ENCODE results near the gene PEX14. TPM values are rescaled to one million over a fixed set of nuclear protein-coding genes. Genes with fewer than 3 reads are reported as not detected.

The PEX14 gene
- total RNA-seq, 1 experiment from 2014 or later: 36.0 TPM

DNA sequence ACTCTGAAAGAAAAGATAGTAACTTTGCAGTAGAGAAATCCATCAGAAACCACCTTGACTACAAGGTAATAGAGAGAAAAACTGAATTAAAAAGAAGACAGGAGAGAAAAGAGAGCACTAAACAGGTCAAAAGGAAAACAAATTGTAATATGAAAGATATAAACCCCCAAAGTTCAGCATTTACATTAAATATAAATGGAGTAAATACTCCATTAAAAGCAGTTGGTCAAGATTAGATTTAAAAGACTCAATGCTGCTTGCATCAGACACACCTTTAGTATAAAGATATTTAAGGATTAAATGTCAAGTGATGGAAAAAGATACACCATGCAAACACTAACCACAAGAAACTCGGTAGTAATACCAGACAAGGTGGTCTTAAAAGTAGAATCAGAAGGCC is 110.5 kb downstream of the PEX14 start:
- Histone ChIP-seq H3K27ac (ENCODE audit: low read length) (no peak overlapping the region), H3K4me3 (ENCODE audit: low read depth in 2 of 2, low read length in 2 of 2) (no peak overlapping the region), H3K9me3 (ENCODE audit: control insufficient read depth, insufficient read depth, low read depth, low read length) (peaks cover 6% of the 10 kb centered on the region; the same call in 1 of the 2 replicates), H3K4me1 (ENCODE audit: control insufficient read depth, insufficient read depth, low read length) (no peaks in the 10 kb centered on the region), H3K27me3 (ENCODE audit: control insufficient read depth, insufficient read depth, low read length) (no peaks in the 10 kb centered on the region), H3K36me3 (ENCODE audit: control insufficient read depth, insufficient read depth, low read length) (no peaks in the 10 kb centered on the region)
- ATAC-seq (no peak), DNase-seq (ENCODE audit: low read depth, low spot score) (no peak)
- no TSS peak for BruUV-seq (replicated peaks)
- ChIA-PET POLR2A (no interaction called here), CTCF (no interaction called here)
- TF ChIP-seq, protein P1, sequence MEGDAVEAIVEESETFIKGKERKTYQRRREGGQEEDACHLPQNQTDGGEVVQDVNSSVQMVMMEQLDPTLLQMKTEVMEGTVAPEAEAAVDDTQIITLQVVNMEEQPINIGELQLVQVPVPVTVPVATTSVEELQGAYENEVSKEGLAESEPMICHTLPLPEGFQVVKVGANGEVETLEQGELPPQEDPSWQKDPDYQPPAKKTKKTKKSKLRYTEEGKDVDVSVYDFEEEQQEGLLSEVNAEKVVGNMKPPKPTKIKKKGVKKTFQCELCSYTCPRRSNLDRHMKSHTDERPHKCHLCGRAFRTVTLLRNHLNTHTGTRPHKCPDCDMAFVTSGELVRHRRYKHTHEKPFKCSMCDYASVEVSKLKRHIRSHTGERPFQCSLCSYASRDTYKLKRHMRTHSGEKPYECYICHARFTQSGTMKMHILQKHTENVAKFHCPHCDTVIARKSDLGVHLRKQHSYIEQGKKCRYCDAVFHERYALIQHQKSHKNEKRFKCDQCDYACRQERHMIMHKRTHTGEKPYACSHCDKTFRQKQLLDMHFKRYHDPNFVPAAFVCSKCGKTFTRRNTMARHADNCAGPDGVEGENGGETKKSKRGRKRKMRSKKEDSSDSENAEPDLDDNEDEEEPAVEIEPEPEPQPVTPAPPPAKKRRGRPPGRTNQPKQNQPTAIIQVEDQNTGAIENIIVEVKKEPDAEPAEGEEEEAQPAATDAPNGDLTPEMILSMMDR (IDR thresholded peaks at IDR 0.05): no peak
- TF ChIP-seq TCF7L2 (IDR thresholded peaks at IDR 0.05; ENCODE audit: low read depth, low read length) (no peak), POLR2AphosphoS5 (IDR thresholded peaks at IDR 0.05; ENCODE audit: low read depth, low read length) (no peak), SIN3A (IDR thresholded peaks at IDR 0.05; ENCODE audit: borderline replicate concordance, insufficient read depth, low read depth, low read length) (no peak)
- TF ChIP-seq, protein P2, sequence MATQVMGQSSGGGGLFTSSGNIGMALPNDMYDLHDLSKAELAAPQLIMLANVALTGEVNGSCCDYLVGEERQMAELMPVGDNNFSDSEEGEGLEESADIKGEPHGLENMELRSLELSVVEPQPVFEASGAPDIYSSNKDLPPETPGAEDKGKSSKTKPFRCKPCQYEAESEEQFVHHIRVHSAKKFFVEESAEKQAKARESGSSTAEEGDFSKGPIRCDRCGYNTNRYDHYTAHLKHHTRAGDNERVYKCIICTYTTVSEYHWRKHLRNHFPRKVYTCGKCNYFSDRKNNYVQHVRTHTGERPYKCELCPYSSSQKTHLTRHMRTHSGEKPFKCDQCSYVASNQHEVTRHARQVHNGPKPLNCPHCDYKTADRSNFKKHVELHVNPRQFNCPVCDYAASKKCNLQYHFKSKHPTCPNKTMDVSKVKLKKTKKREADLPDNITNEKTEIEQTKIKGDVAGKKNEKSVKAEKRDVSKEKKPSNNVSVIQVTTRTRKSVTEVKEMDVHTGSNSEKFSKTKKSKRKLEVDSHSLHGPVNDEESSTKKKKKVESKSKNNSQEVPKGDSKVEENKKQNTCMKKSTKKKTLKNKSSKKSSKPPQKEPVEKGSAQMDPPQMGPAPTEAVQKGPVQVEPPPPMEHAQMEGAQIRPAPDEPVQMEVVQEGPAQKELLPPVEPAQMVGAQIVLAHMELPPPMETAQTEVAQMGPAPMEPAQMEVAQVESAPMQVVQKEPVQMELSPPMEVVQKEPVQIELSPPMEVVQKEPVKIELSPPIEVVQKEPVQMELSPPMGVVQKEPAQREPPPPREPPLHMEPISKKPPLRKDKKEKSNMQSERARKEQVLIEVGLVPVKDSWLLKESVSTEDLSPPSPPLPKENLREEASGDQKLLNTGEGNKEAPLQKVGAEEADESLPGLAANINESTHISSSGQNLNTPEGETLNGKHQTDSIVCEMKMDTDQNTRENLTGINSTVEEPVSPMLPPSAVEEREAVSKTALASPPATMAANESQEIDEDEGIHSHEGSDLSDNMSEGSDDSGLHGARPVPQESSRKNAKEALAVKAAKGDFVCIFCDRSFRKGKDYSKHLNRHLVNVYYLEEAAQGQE (IDR thresholded peaks at IDR 0.05; ENCODE audit: insufficient read depth in 1 of 2, low read depth in 2 of 2, low read length in 1 of 2): no peak
- intact Hi-C loops (cut with micrococcal nuclease; ENCODE audit: unreplicated experiment): no loop called here
- in situ Hi-C loops (cut with HindIII; ENCODE audit: low pct_unique_long_range_greater_than_20kb, low sequenced_read_pairs): no loop called here

DNA sequence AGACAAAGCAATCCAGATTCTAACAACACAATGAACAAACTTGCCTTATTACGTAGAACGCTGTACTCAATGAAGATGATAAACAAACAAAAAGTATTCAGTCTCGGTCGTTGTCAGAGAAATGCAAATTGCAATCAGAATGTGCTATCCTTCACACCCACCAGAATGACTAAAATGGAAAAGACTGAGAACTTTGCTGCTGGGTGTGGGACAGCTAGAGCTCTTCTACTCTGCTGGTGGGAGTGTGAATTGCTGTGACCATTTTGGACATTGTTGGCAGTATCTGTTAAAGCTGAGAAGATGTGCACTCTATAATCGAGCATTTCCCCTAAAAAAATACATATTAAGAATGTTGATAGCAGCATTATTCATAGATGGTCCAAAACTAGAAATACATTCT is 111.4 kb downstream of the PEX14 start:
- Histone ChIP-seq H3K4me3 (ENCODE audit: low read depth in 2 of 2, low read length in 2 of 2) (no peak overlapping the region), H3K27ac (ENCODE audit: low read length) (no peak overlapping the region), H3K4me1 (ENCODE audit: control insufficient read depth, insufficient read depth, low read length) (no peaks in the 10 kb centered on the region), H3K27me3 (ENCODE audit: control insufficient read depth, insufficient read depth, low read length) (no peaks in the 10 kb centered on the region), H3K36me3 (ENCODE audit: control insufficient read depth, insufficient read depth, low read length) (no peaks in the 10 kb centered on the region), H3K9me3 (ENCODE audit: control insufficient read depth, insufficient read depth, low read depth, low read length) (peaks cover 6% of the 10 kb centered on the region; the same call in 1 of the 2 replicates)
- ChIA-PET CTCF (interaction anchor here (0.7 kb wide), 1 partner anchor 377 kb away, joined by 3 read pairs; no protein-coding TSS in a partner anchor), POLR2A (no interaction called here)
- in situ Hi-C loops (cut with HindIII; ENCODE audit: low pct_unique_long_range_greater_than_20kb, low sequenced_read_pairs): no loop called here
- TF ChIP-seq, protein P2 (IDR thresholded peaks at IDR 0.05; ENCODE audit: insufficient read depth in 1 of 2, low read depth in 2 of 2, low read length in 1 of 2): no peak
- TF ChIP-seq TCF7L2 (IDR thresholded peaks at IDR 0.05; ENCODE audit: low read depth, low read length) (no peak), POLR2AphosphoS5 (IDR thresholded peaks at IDR 0.05; ENCODE audit: low read depth, low read length) (no peak)
- DNase-seq (ENCODE audit: low read depth, low spot score) (no peak), ATAC-seq (no peak)
- no TSS peak for BruUV-seq (replicated peaks)
- intact Hi-C loops (cut with micrococcal nuclease; ENCODE audit: unreplicated experiment): no loop called here

All from Panc1 (cell line).